D721Med (cell line): ENCODE results near the gene APLN.

ENCODE experiments used
- DNase-seq: peaks from one replicate; pipeline ENCODE4 v3.0.0; 2011; ENCODE audit warnings: low spot score; ENCODE audit not compliant: insufficient read length
- FAIRE-seq: peaks from 2 replicates; lab custom pipeline; 2011; peaks lifted over from hg19 to GRCh38; lab: Jason Lieb, UNC
- CTCF ChIP-seq: IDR thresholded peaks from 2 replicates; pipeline ENCODE4 v1.5.1; 2012; ENCODE audit warnings: mild to moderate bottlenecking, control low read depth; ENCODE audit not compliant: insufficient read depth; ENCODE audit errors: missing control alignments

Gene APLN

GRCh38 chrX:129597905-129598304, 56.9 kb downstream of the APLN start:
- TF ChIP-seq CTCF = no peak
- FAIRE-seq (no peak), DNase-seq (no peak)

GRCh38 chrX:129596077-129596476, 58.7 kb downstream of the APLN start:
- FAIRE-seq (no peak), DNase-seq (no peak)
- no peak for TF ChIP-seq CTCF
